Panc1 (cell line): ENCODE data around the gene THBS2. TPM values are rescaled to one million over a fixed set of nuclear protein-coding genes. Genes with fewer than 3 reads are reported as not detected.

Source experiments
- ATAC-seq: fragments of 200-7000 bp; cut with Tn5 transposase; 2 replicates; pipeline ENCODE4 v1.9.1; 2020; ENCODE audit warnings: mild to moderate bottlenecking, moderate library complexity
- BruUV-seq: library from RNA; stranded (reverse); fragments of 400-500 nt; replicated peaks from 2 replicates; lab custom pipeline; 2021; lab: Mats Ljungman, UMichigan
- CTCF ChIA-PET: fragments of 300-600 bp; sonication (Branson Sonifier 250); formaldehyde crosslinking; loops from one replicate; lab custom pipeline; 2022; ENCODE audit warnings: antibody characterized with exemption; lab: Charles Lee
- POLR2A ChIA-PET: fragments of 300-600 bp; sonication (Branson Sonifier 250); formaldehyde crosslinking; loops from one replicate; lab custom pipeline; 2022; ENCODE audit warnings: antibody characterized with exemption; lab: Charles Lee
- DNase-seq: peaks from one replicate; pipeline ENCODE4 v3.0.0-alpha.2; 2010; ENCODE audit warnings: low read depth, low spot score
- H3K27ac ChIP-seq: 2 replicates; pipeline ENCODE4 v1.5.1; 2011; ENCODE audit warnings: mild to moderate bottlenecking, low read length, inconsistent platforms
- H3K27me3 ChIP-seq: fragments of 200-500 bp; sonication (Bioruptor generic); 2 replicates; pipeline ENCODE4 v1.6.0; 2014; ENCODE audit warnings: low read length, inconsistent platforms; ENCODE audit not compliant: control insufficient read depth, insufficient read depth
- H3K36me3 ChIP-seq: fragments of 200-500 bp; sonication (Bioruptor generic); 2 replicates; pipeline ENCODE4 v1.5.1; 2014; ENCODE audit warnings: inconsistent platforms, mild to moderate bottlenecking, low read length, moderate library complexity; ENCODE audit not compliant: control insufficient read depth, insufficient read depth
- H3K4me1 ChIP-seq: 2 replicates; pipeline ENCODE4 v1.5.1; 2011; ENCODE audit warnings: inconsistent platforms, mild to moderate bottlenecking, low read length, moderate library complexity; ENCODE audit not compliant: control insufficient read depth, insufficient read depth
- H3K4me3 ChIP-seq, 2 experiments: 2 replicates each; pipeline ENCODE4 v1.5.1; 2011 to 2012; ENCODE audit warnings: low read depth in 2 of 2, low read length in 2 of 2, mild to moderate bottlenecking in 2 of 2, inconsistent platforms in 1 of 2, moderate library complexity in 1 of 2
- H3K9me3 ChIP-seq: fragments of 200-500 bp; sonication (Bioruptor generic); 2 replicates; pipeline ENCODE4 v1.5.1; 2014; ENCODE audit warnings: low read depth, mild to moderate bottlenecking, inconsistent platforms, low read length, moderate library complexity; ENCODE audit not compliant: control insufficient read depth, insufficient read depth
- CTCF ChIP-seq: fragments of 450-650 bp; IDR thresholded peaks from 2 replicates; pipeline ENCODE4 v1.5.1; 2017; ENCODE audit warnings: mild to moderate bottlenecking
- POLR2AphosphoS5 ChIP-seq: IDR thresholded peaks from 2 replicates; pipeline ENCODE4 v1.6.1; 2012; ENCODE audit warnings: mild to moderate bottlenecking, low read depth, low read length, moderate library complexity
- REST ChIP-seq, 2 experiments: IDR thresholded peaks; 2 replicates each; pipeline ENCODE4 v1.6.1; 2011 to 2012; ENCODE audit warnings: low read depth in 2 of 2, control low read depth in 1 of 2, low read length in 1 of 2, mild to moderate bottlenecking in 1 of 2, moderate library complexity in 1 of 2; ENCODE audit not compliant: insufficient read depth in 1 of 2
- SIN3A ChIP-seq: IDR thresholded peaks from 2 replicates; pipeline ENCODE4 v1.6.1; 2012; ENCODE audit warnings: low read depth, mild to moderate bottlenecking, low read length, moderate library complexity, borderline replicate concordance; ENCODE audit not compliant: insufficient read depth
- TCF7L2 ChIP-seq: IDR thresholded peaks from 2 replicates; pipeline ENCODE4 v1.6.1; 2011; ENCODE audit warnings: mild to moderate bottlenecking, low read depth, low read length, inconsistent platforms
- in situ Hi-C: cut with HindIII; loops from 2 replicates; pipeline ENCODE4 v1.10.0; 2016; ENCODE audit warnings: low sequenced_read_pairs, low pct_unique_long_range_greater_than_20kb
- intact Hi-C: fragments of 100-400 bp; cut with micrococcal nuclease; formaldehyde crosslinking; loops from one replicate; pipeline ENCODE4 v1.10.0; 2022; ENCODE audit not compliant: unreplicated experiment
- total RNA-seq: library from RNA; stranded (reverse); gene quantifications from one replicate; pipeline ENCODE4 v1.2.1, GENCODE V29; 2021; ENCODE audit not compliant: unreplicated experiment

Gene THBS2
- total RNA-seq, 1 experiment from 2014 or later: 0.05 TPM

DNA sequence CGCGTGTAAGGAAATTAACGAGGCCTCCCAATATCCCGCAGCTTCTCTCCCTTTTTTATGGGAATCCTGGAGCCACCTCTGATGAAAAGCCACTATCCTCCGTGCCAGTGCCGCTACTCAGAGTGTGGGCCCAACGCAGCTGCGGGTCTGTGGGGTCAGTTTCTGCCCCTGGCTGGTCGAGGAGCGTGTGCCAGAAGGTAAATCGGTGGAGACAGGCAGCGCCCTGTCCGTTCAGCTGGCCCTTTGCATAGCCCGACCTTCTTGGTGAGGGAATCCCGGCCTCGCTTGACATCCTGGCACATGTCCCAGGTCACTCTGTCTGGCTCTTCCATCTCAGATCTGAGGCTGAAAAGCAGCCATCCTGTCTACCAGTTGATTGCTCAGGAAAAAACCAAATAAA lies 4.6 kb downstream of the THBS2 start:
- in situ Hi-C loops: no loop called here
- intact Hi-C loops: no loop called here
- no peaks in the 10 kb centered on the region for H3K9me3 ChIP-seq
- no peak overlapping the region for H3K4me3 ChIP-seq
- CTCF ChIA-PET: no interaction called here
- BruUV-seq: no TSS peak
- no peak for ATAC-seq
- POLR2A ChIA-PET: no interaction called here
- TF ChIP-seq SIN3A (no peak), TCF7L2 (no peak), REST (IDR thresholded peaks at IDR 0.05; ENCODE audit: insufficient read depth in 1 of 2, low read depth in 2 of 2, low read length in 1 of 2) (no peak)
- DNase-seq: no peak
- H3K27ac ChIP-seq: no peak overlapping the region
- H3K36me3 ChIP-seq: no peaks in the 10 kb centered on the region
- H3K27me3 ChIP-seq: peaks cover 5% of the 10 kb centered on the region; the same call in 1 of the 2 replicates
- peaks cover 3% of the 10 kb centered on the region; the same call in 1 of the 2 replicates for H3K4me1 ChIP-seq

DNA sequence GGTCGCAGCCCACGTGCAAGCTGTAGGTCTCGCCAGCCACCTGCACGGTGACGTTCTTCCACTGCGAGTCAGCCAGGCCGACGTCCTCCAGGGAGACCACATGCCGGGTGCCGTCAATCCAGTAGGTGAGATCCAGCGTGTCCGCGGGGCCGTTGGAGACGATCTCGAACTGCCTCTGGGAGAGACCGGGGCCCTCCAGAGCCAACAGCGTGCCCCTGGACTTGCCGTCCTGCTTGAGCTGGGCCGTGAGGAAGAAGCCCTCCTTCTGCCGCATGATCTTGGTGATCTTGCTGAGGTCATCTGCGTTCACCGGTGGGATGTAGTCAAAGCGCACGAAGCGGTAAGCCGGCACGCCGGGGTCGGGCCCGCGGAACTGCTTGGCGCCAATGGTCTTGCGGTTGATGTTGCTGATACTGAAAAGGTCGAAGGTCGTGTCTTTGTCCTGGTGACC lies 5.1 kb downstream of the THBS2 start:
- BruUV-seq: no TSS peak
- Histone ChIP-seq H3K27me3 (0 out of 2 replicates have a peak, but pooled peaks cover 3% of the 10 kb centered on the region), H3K36me3 (no peaks in the 10 kb centered on the region), H3K4me1 (0 out of 2 replicates have a peak, but pooled peaks cover 3% of the 10 kb centered on the region), H3K9me3 (no peaks in the 10 kb centered on the region), H3K4me3 (no peak overlapping the region), H3K27ac (no peak overlapping the region)
- in situ Hi-C loops: no loop called here
- no peak for TF ChIP-seq REST (IDR thresholded peaks at IDR 0.05; ENCODE audit: insufficient read depth in 1 of 2, low read depth in 2 of 2, low read length in 1 of 2)
- TF ChIP-seq TCF7L2: no peak
- TF ChIP-seq POLR2AphosphoS5: no peak
- TF ChIP-seq CTCF: no peak
- no peak for TF ChIP-seq SIN3A
- ATAC-seq: no peak
- POLR2A ChIA-PET: no interaction called here
- DNase-seq: no peak
- intact Hi-C loops: no loop called here
- CTCF ChIA-PET: no interaction called here
